ENCODE data around the gene LRRFIP1. TPM values are rescaled to one million over a fixed set of nuclear protein-coding genes. Genes with fewer than 3 reads are reported as not detected.
"Not testable (repeated sequence)": the region's sequence is repeated elsewhere in the genome, so short reads cannot be mapped to it uniquely, and the experiment has no call there.

Gene LRRFIP1
- total and polyA plus RNA-seq, 10 donors = 40.4 to 164 (median 124) TPM

GRCh38 chr2:237604960-237605359 lies 22.4 kb upstream of the LRRFIP1 start:
- H3K4me3 ChIP-seq = no peak overlapping the region
- no peaks in the 10 kb centered on the region for H3K27me3 ChIP-seq (replicated peaks in 1 of 7)
- intact Hi-C loops (cut with DNase I; ENCODE audit: low total_unique reads) = no loop called here
- no peaks in the 10 kb centered on the region for H3K9me3 ChIP-seq
- TF ChIP-seq, protein P1, sequence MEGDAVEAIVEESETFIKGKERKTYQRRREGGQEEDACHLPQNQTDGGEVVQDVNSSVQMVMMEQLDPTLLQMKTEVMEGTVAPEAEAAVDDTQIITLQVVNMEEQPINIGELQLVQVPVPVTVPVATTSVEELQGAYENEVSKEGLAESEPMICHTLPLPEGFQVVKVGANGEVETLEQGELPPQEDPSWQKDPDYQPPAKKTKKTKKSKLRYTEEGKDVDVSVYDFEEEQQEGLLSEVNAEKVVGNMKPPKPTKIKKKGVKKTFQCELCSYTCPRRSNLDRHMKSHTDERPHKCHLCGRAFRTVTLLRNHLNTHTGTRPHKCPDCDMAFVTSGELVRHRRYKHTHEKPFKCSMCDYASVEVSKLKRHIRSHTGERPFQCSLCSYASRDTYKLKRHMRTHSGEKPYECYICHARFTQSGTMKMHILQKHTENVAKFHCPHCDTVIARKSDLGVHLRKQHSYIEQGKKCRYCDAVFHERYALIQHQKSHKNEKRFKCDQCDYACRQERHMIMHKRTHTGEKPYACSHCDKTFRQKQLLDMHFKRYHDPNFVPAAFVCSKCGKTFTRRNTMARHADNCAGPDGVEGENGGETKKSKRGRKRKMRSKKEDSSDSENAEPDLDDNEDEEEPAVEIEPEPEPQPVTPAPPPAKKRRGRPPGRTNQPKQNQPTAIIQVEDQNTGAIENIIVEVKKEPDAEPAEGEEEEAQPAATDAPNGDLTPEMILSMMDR (IDR thresholded peaks at IDR 0.05 in 8 of 11, conservative IDR thresholded peaks at IDR 0.05 in 3 of 11) = no peak
- TF ChIP-seq POLR2AphosphoS5 (IDR thresholded peaks at IDR 0.05) (no peak), POLR2A (IDR thresholded peaks at IDR 0.05) (no peak)
- no peak for DNase-seq
- peaks cover 6 to 33% (median 17%) of the 10 kb centered on the region in 6 donors for H3K4me1 ChIP-seq
- WGBS, 5 donors = 84 to 97% (median 90%) methylated on average over 9 of the region's 9 CpGs
- H3K36me3 ChIP-seq = no peaks in the 10 kb centered on the region
- H3K27ac ChIP-seq = no peak overlapping the region

- DNase-seq; H3K9me3 ChIP-seq; H3K27ac ChIP-seq; H3K27me3 ChIP-seq (replicated peaks in 1 of 7); H3K36me3 ChIP-seq; intact Hi-C loops (cut with DNase I; ENCODE audit: low total_unique reads); H3K4me3 ChIP-seq: not testable (repeated sequence)
- H3K4me1 ChIP-seq = peaks cover 6 to 26% (median 17%) of the 10 kb centered on the region in 6 donors
- WGBS, 5 donors = 57 to 82% (median 78%) methylated on average over 4 of the region's 4 CpGs
Observed at GRCh38 chr2:237606522-237606921, 20.9 kb upstream of the LRRFIP1 start.

GRCh38 chr2:237612527-237613357 lies 14.6 kb upstream of the LRRFIP1 start:
- Histone ChIP-seq H3K36me3 (no peaks in the 10 kb centered on the region), H3K9me3 (no peaks in the 10 kb centered on the region), H3K4me1 (peaks cover 10 to 41% (median 32%) of the 10 kb centered on the region in 6 donors), H3K4me3 (no peak overlapping the region), H3K27ac (peak overlapping the region in 3 of 8 donors; percentile 3 to 18 (median 11)), H3K27me3 (replicated peaks in 1 of 7) (no peaks in the 10 kb centered on the region)
- intact Hi-C loops (cut with DNase I; ENCODE audit: low total_unique reads) = no loop called here
- TF ChIP-seq POLR2AphosphoS5 (IDR thresholded peaks at IDR 0.05) = no peak
- TF ChIP-seq, protein P1 (IDR thresholded peaks at IDR 0.05 in 8 of 11, conservative IDR thresholded peaks at IDR 0.05 in 3 of 11) = no peak
- no peak for TF ChIP-seq POLR2A (IDR thresholded peaks at IDR 0.05)
- WGBS, 5 donors = 84 to 96% (median 91%) methylated on average over 9 to 10 of the region's 10 CpGs
- no peak for DNase-seq

GRCh38 chr2:237613679-237614078 lies 13.7 kb upstream of the LRRFIP1 start:
- peaks cover 14 to 48% (median 36%) of the 10 kb centered on the region in 6 donors for H3K4me1 ChIP-seq
- no peaks in the 10 kb centered on the region for H3K9me3 ChIP-seq
- no peak overlapping the region for H3K4me3 ChIP-seq
- TF ChIP-seq POLR2A (IDR thresholded peaks at IDR 0.05) (no peak), POLR2AphosphoS5 (IDR thresholded peaks at IDR 0.05) (no peak)
- TF ChIP-seq, protein P1 (IDR thresholded peaks at IDR 0.05 in 8 of 11, conservative IDR thresholded peaks at IDR 0.05 in 3 of 11) = no peak
- intact Hi-C loops (cut with DNase I; ENCODE audit: low total_unique reads) = no loop called here
- H3K27ac ChIP-seq = peak overlapping the region in 6 of 8 donors; percentile 3 to 84 (median 45)
- no peak for DNase-seq
- H3K27me3 ChIP-seq (replicated peaks in 1 of 7) = no peaks in the 10 kb centered on the region
- H3K36me3 ChIP-seq = no peaks in the 10 kb centered on the region

All from spleen (tissue), 11 donors.